ENCODE results near the gene CNPY3. TPM values are rescaled to one million over a fixed set of nuclear protein-coding genes. Genes with fewer than 3 reads are reported as not detected.

CNPY3 gene
- total and polyA plus RNA-seq, 2 experiments from 2014 or later, result 73.0 to 89.9 TPM

- no peaks in the 10 kb centered on the region for H3K27me3 ChIP-seq
- no peak overlapping the region for H3K27ac ChIP-seq
- no peaks in the 10 kb centered on the region for H3K36me3 ChIP-seq
- no peak overlapping the region for H3K4me3 ChIP-seq
- no peaks in the 10 kb centered on the region for H3K4me1 ChIP-seq (ENCODE audit: low read depth)
- TF ChIP-seq, protein P1, sequence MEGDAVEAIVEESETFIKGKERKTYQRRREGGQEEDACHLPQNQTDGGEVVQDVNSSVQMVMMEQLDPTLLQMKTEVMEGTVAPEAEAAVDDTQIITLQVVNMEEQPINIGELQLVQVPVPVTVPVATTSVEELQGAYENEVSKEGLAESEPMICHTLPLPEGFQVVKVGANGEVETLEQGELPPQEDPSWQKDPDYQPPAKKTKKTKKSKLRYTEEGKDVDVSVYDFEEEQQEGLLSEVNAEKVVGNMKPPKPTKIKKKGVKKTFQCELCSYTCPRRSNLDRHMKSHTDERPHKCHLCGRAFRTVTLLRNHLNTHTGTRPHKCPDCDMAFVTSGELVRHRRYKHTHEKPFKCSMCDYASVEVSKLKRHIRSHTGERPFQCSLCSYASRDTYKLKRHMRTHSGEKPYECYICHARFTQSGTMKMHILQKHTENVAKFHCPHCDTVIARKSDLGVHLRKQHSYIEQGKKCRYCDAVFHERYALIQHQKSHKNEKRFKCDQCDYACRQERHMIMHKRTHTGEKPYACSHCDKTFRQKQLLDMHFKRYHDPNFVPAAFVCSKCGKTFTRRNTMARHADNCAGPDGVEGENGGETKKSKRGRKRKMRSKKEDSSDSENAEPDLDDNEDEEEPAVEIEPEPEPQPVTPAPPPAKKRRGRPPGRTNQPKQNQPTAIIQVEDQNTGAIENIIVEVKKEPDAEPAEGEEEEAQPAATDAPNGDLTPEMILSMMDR (IDR thresholded peaks at IDR 0.05; ENCODE audit: low read depth, low read length), result no peak
- peak in 1 of 2 donors; percentile 61 for DNase-seq (ENCODE audit: low read depth in 1 of 2, low spot score in 1 of 2)
- no peaks in the 10 kb centered on the region for H3K9me3 ChIP-seq (ENCODE audit: low read depth)
Observed at GRCh38 chr6:42923666-42924065, 5.6 kb upstream of the CNPY3 start.

GRCh38 chr6:42925248-42925857 is 3.9 kb upstream of the CNPY3 start:
- H3K27ac ChIP-seq, result no peak overlapping the region
- TF ChIP-seq, protein P1 (IDR thresholded peaks at IDR 0.05; ENCODE audit: low read depth, low read length), result no peak
- peaks cover under 1% of the 10 kb centered on the region for H3K4me1 ChIP-seq (ENCODE audit: low read depth)
- H3K36me3 ChIP-seq, result no peaks in the 10 kb centered on the region
- no peak overlapping the region for H3K4me3 ChIP-seq
- H3K9me3 ChIP-seq (ENCODE audit: low read depth), result no peaks in the 10 kb centered on the region
- DNase-seq (ENCODE audit: low read depth in 1 of 2, low spot score in 1 of 2), result no peak
- H3K27me3 ChIP-seq, result no peaks in the 10 kb centered on the region

DNA sequence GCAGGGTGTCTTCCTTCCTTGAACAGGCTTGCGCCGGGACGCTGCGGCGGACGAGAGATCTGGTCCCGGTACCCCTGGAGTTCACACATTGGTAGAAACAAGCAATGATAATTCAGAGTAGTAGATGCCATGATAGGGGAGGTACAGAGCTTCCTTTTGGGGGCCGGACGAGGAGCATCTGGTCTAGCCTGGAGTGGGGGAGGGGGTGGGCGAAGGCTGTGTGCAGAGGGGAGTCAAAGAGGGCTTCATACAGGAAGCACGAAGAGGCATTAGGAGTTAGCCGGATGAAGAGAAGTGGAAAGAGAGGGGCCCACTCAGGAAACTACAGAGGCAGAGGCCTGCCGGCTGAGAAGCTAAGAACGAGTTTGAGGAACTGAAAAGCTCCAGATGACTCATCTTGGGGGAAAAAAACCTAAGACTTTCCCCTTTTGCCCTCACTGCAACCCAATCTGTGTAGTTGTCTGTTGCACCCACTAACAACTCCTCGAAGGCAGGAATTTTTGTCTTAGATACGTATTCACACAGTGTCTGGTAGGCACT is 611 bp downstream of the CNPY3 start:
- DNase-seq (ENCODE audit: low read depth in 1 of 2, low spot score in 1 of 2), result peak; percentile 67 to 68
- TF ChIP-seq, protein P1 (IDR thresholded peaks at IDR 0.05; ENCODE audit: low read depth, low read length), result no peak
- Histone ChIP-seq H3K27me3 (no peaks in the 10 kb centered on the region), H3K27ac (peak overlapping the region; percentile 77), H3K9me3 (ENCODE audit: low read depth) (no peaks in the 10 kb centered on the region), H3K36me3 (peaks cover 9% of the 10 kb centered on the region), H3K4me3 (peak overlapping the region; percentile 57), H3K4me1 (ENCODE audit: low read depth) (peaks cover 7% of the 10 kb centered on the region)

DNA sequence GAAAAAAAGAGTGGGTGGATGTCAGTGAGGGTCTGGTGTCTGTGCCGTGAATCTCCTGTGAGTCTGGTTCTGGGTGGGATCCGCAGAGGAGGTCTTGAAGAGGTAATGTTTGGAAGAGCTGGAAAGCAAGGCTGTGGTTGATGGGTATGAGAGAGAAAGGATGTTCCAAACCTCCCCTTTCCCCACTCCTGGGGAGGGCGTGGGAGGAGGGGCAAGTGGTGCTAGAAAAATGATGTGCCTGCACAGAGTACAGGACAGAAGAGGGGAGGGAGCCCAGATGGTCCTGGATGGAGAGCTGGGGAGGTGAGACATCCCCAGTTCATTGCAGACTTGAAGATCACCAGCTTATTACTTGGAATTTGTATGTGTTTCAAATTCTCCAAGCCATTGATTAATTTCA is 3.1 kb downstream of the CNPY3 start:
- H3K4me1 ChIP-seq (ENCODE audit: low read depth), result peaks cover 7% of the 10 kb centered on the region
- no peak for DNase-seq (ENCODE audit: low read depth in 1 of 2, low spot score in 1 of 2)
- H3K9me3 ChIP-seq (ENCODE audit: low read depth), result no peaks in the 10 kb centered on the region
- H3K4me3 ChIP-seq, result no peak overlapping the region
- no peaks in the 10 kb centered on the region for H3K27me3 ChIP-seq
- H3K36me3 ChIP-seq, result peaks cover 25% of the 10 kb centered on the region
- TF ChIP-seq, protein P1 (IDR thresholded peaks at IDR 0.05; ENCODE audit: low read depth, low read length), result no peak
- no peak overlapping the region for H3K27ac ChIP-seq

- TF ChIP-seq, protein P1 (IDR thresholded peaks at IDR 0.05; ENCODE audit: low read depth, low read length), result no peak
- Histone ChIP-seq H3K27me3 (no peaks in the 10 kb centered on the region), H3K4me1 (ENCODE audit: low read depth) (peaks cover 7% of the 10 kb centered on the region), H3K4me3 (no peak overlapping the region), H3K9me3 (ENCODE audit: low read depth) (no peaks in the 10 kb centered on the region), H3K27ac (no peak overlapping the region), H3K36me3 (peaks cover 26% of the 10 kb centered on the region)
- peak in 1 of 2 donors; percentile 41 for DNase-seq (ENCODE audit: low read depth in 1 of 2, low spot score in 1 of 2)
Observed at GRCh38 chr6:42933205-42933604, 3.9 kb downstream of the CNPY3 start.
